ENCODE measurements around the gene GJA1.

- TF ChIP-seq TAF1 (IDR thresholded peaks at IDR 0.05; ENCODE audit: low read depth) = no peak
- TF ChIP-seq YY1 (IDR thresholded peaks at IDR 0.05; ENCODE audit: low read depth) = no peak
- TF ChIP-seq EP300 (IDR thresholded peaks at IDR 0.05; ENCODE audit: borderline replicate concordance) = no peak
- no peak for TF ChIP-seq REST (IDR thresholded peaks at IDR 0.05; ENCODE audit: low read depth)
- TF ChIP-seq ZBTB7A (IDR thresholded peaks at IDR 0.05; ENCODE audit: low read depth) = no peak
- TF ChIP-seq CREB1 (IDR thresholded peaks at IDR 0.05; ENCODE audit: low read depth) = no peak
- no peak for TF ChIP-seq NFIC (IDR thresholded peaks at IDR 0.05)
These were observed 4.5 kb downstream of the GJA1 start for GRCh38 chr6:121439926-121440325.
